ENCODE data around the gene MDN1. TPM values are rescaled to one million over a fixed set of nuclear protein-coding genes. Genes with fewer than 3 reads are reported as not detected.

Gene MDN1
- total RNA-seq, 2 experiments from 2014 or later = 48.6 to 62.3 TPM

DNA sequence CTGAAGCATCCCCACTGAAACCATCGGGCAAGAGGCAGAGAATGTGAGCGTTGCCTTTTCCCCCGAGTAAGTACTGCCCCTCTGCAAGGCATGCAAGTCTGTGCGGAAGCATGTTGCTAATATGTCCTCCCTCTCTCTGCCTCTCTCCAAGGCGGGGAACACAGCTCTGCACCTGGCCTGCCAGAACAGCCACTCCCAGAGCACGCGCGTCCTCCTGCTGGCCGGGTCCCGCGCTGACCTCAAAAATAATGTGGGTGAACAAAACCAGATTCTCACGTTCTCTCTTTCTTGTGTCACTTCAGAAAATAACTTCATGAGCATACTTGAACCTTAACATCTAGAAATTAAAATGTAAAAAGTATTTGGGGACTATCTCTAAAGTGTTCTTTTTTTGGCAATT lies 207.5 kb downstream of the MDN1 start:
- no peaks in the 10 kb centered on the region for H3K79me2 ChIP-seq (ENCODE audit: insufficient read depth, low read depth, low read length)
- H3K4me2 ChIP-seq (ENCODE audit: low read length) = no peak overlapping the region
- peaks cover 26% of the 10 kb centered on the region for H3K4me1 ChIP-seq (ENCODE audit: insufficient read depth, low read length, poor library complexity, severe bottlenecking)
- intact Hi-C loops (cut with micrococcal nuclease; ENCODE audit: unreplicated experiment) = loop anchor here (10.0 kb wide), 1 partner anchor 637 kb away; no protein-coding TSS in a partner anchor
- H3K9me3 ChIP-seq (ENCODE audit: low read length) = no peaks in the 10 kb centered on the region
- TF ChIP-seq EZH2phosphoT487 (IDR thresholded peaks at IDR 0.05; ENCODE audit: borderline replicate concordance, low read depth, low read length) = no peak
- TF ChIP-seq, protein P1, sequence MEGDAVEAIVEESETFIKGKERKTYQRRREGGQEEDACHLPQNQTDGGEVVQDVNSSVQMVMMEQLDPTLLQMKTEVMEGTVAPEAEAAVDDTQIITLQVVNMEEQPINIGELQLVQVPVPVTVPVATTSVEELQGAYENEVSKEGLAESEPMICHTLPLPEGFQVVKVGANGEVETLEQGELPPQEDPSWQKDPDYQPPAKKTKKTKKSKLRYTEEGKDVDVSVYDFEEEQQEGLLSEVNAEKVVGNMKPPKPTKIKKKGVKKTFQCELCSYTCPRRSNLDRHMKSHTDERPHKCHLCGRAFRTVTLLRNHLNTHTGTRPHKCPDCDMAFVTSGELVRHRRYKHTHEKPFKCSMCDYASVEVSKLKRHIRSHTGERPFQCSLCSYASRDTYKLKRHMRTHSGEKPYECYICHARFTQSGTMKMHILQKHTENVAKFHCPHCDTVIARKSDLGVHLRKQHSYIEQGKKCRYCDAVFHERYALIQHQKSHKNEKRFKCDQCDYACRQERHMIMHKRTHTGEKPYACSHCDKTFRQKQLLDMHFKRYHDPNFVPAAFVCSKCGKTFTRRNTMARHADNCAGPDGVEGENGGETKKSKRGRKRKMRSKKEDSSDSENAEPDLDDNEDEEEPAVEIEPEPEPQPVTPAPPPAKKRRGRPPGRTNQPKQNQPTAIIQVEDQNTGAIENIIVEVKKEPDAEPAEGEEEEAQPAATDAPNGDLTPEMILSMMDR (conservative IDR thresholded peaks at IDR 0.05; ENCODE audit: low read length) = 0 out of 2 replicates have a peak, but pooled peaks have one; percentile 20
- H3K27ac ChIP-seq (ENCODE audit: low read depth, low read length, poor library complexity, severe bottlenecking) = no peak overlapping the region
- CTCF ChIA-PET (ENCODE audit: unreplicated experiment) = no interaction called here
- POLR2A ChIA-PET = interaction anchor here (1.2 to 1.8 kb wide), 2 partner anchors 8 to 240 kb away, joined by 4 to 5 read pairs; no protein-coding TSS in a partner anchor
- H4K20me1 ChIP-seq (ENCODE audit: insufficient read depth, low read length) = no peaks in the 10 kb centered on the region
- BruUV-seq (replicated peaks) = no TSS peak
- no peaks in the 10 kb centered on the region for H3K9me2 ChIP-seq (ENCODE audit: insufficient read depth, low read length)
- H3K4me3 ChIP-seq (ENCODE audit: low read depth, low read length, poor library complexity, severe bottlenecking) = no peak overlapping the region
- no peak overlapping the region for H2AFZ ChIP-seq (ENCODE audit: low read length)
- no peaks in the 10 kb centered on the region for H3K36me3 ChIP-seq (ENCODE audit: insufficient read depth, low read length)
- no peak for DNase-seq (ENCODE audit: low spot score)

DNA sequence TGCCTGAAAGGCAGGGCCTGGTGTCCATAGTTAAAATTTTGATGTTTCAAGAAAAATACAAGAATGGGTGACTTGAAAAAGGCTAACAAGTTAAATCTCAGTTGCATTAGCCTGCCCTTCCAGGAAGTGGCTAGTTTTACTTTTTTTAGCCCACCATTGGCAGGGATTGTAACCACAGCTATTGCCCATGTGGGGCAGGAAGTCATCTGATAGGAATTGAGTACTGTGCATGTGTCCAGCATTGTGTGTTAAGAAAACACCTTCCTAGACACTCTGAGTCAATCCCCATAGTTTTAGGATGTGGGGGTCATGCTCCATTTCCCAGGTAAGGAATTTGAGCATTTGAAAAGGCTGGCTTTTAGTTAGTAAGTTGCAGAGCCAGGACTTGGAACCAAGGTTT lies 207.9 kb downstream of the MDN1 start:
- no peaks in the 10 kb centered on the region for H3K79me2 ChIP-seq (ENCODE audit: insufficient read depth, low read depth, low read length)
- H4K20me1 ChIP-seq (ENCODE audit: insufficient read depth, low read length) = no peaks in the 10 kb centered on the region
- ChIA-PET POLR2A (interaction anchor here (0.8 kb wide), 1 partner anchor 8 kb away, joined by 3 read pairs; no protein-coding TSS in a partner anchor), CTCF (ENCODE audit: unreplicated experiment) (no interaction called here)
- no peaks in the 10 kb centered on the region for H3K36me3 ChIP-seq (ENCODE audit: insufficient read depth, low read length)
- H2AFZ ChIP-seq (ENCODE audit: low read length) = no peak overlapping the region
- no TSS peak for BruUV-seq (replicated peaks)
- H3K4me2 ChIP-seq (ENCODE audit: low read length) = 0 out of 2 replicates have a peak overlapping the region, but pooled peaks have one; percentile 18
- H3K4me1 ChIP-seq (ENCODE audit: insufficient read depth, low read length, poor library complexity, severe bottlenecking) = peaks cover 26% of the 10 kb centered on the region
- H3K27ac ChIP-seq (ENCODE audit: low read depth, low read length, poor library complexity, severe bottlenecking) = no peak overlapping the region
- H3K9me2 ChIP-seq (ENCODE audit: insufficient read depth, low read length) = no peaks in the 10 kb centered on the region
- H3K9me3 ChIP-seq (ENCODE audit: low read length) = no peaks in the 10 kb centered on the region
- intact Hi-C loops (cut with micrococcal nuclease; ENCODE audit: unreplicated experiment) = loop anchor here (10.0 kb wide), 1 partner anchor 637 kb away; no protein-coding TSS in a partner anchor
- peak; percentile 28 for DNase-seq (ENCODE audit: low spot score)
- H3K4me3 ChIP-seq (ENCODE audit: low read depth, low read length, poor library complexity, severe bottlenecking) = no peak overlapping the region
- TF ChIP-seq, protein P1 (conservative IDR thresholded peaks at IDR 0.05; ENCODE audit: low read length) = no peak
- TF ChIP-seq EZH2phosphoT487 (IDR thresholded peaks at IDR 0.05; ENCODE audit: borderline replicate concordance, low read depth, low read length) = no peak

DNA sequence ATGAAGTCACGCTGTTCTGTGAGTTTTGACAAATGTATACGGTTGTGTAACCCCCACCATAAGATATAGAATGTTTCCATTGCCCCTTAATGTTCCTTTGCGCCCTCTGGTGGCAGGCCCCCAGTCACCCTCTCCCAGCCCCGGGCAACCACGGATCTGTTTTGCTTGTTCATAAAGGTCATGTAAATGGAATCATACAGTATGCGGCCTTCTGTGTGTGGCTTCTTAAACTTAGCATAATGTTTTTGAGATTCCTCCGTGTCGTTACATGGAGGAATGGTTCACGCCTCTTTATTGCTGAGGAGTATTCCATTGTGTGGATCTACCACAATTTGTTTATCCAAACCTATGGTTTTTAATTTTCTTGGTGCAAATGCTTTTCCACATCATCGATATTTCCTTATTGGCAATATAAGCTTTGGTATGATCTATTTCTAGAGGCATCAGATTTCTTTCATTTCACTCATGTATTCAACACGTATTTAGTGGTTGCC lies 209.4 kb downstream of the MDN1 start:
- no TSS peak for BruUV-seq (replicated peaks)

More for the DNA sequence above, 209.4 kb downstream of the MDN1 start:
- intact Hi-C loops (cut with micrococcal nuclease; ENCODE audit: unreplicated experiment) = loop anchor here (1.0 to 10.0 kb wide), 4 partner anchors 177 to 635 kb away; partner anchors contain the start of gene ANKRD6
- peaks cover 26% of the 10 kb centered on the region for H3K4me1 ChIP-seq (ENCODE audit: insufficient read depth, low read length, poor library complexity, severe bottlenecking)
- ChIA-PET POLR2A (interaction anchor here (0.5 to 0.6 kb wide), 2 partner anchors 43 to 534 kb away, joined by 3 read pairs; no protein-coding TSS in a partner anchor), CTCF (ENCODE audit: unreplicated experiment) (interaction anchor here (1.1 kb wide), 1 partner anchor 238 kb away, joined by 4 read pairs; no protein-coding TSS in a partner anchor)
- no peak overlapping the region for H3K27ac ChIP-seq (ENCODE audit: low read depth, low read length, poor library complexity, severe bottlenecking)
- H3K36me3 ChIP-seq (ENCODE audit: insufficient read depth, low read length) = no peaks in the 10 kb centered on the region
- no peak overlapping the region for H2AFZ ChIP-seq (ENCODE audit: low read length)
- H3K4me3 ChIP-seq (ENCODE audit: low read depth, low read length, poor library complexity, severe bottlenecking) = no peak overlapping the region
- H3K9me3 ChIP-seq (ENCODE audit: low read length) = no peaks in the 10 kb centered on the region
- H3K9me2 ChIP-seq (ENCODE audit: insufficient read depth, low read length) = no peaks in the 10 kb centered on the region
- TF ChIP-seq EZH2phosphoT487 (IDR thresholded peaks at IDR 0.05; ENCODE audit: borderline replicate concordance, low read depth, low read length) = no peak
- TF ChIP-seq, protein P1 (conservative IDR thresholded peaks at IDR 0.05; ENCODE audit: low read length) = peak; percentile 99
- no peaks in the 10 kb centered on the region for H3K79me2 ChIP-seq (ENCODE audit: insufficient read depth, low read depth, low read length)
- DNase-seq (ENCODE audit: low spot score) = peak; percentile 72
- no peaks in the 10 kb centered on the region for H4K20me1 ChIP-seq (ENCODE audit: insufficient read depth, low read length)
- H3K4me2 ChIP-seq (ENCODE audit: low read length) = no peak overlapping the region

All from OCI-LY7 (cell line).